ENCODE measurements around the gene DYNC1H1.
"Not testable (repeated sequence)": the region's sequence is repeated elsewhere in the genome, so short reads cannot be mapped to it uniquely, and the experiment has no call there.

DYNC1H1 gene

GRCh38 chr14:101963656-101964296, 597 bp upstream of the DYNC1H1 start:
- no peak for DNase-seq (ENCODE audit: low read depth)

DNA sequence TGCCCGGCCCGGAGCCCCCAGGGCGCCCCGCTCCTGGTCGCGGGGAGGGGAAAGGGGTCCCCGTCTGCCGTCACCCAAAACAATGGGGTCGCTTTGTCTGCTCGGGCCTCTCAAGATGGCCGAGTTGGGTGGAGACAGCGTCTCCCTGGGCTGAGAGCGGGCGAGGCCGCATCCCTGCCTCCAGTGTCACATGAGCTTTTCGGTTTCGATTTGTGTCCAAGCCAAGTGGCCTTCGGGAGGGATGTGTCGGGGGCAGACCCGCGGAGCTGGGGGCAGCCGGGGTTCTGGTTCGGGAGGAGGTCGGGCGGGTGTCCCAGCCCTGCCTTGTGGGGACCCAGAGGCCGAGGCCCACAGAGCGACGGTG, 790 bp downstream of the DYNC1H1 start:
- peak; percentile 33 for DNase-seq (ENCODE audit: low read depth)

DNA sequence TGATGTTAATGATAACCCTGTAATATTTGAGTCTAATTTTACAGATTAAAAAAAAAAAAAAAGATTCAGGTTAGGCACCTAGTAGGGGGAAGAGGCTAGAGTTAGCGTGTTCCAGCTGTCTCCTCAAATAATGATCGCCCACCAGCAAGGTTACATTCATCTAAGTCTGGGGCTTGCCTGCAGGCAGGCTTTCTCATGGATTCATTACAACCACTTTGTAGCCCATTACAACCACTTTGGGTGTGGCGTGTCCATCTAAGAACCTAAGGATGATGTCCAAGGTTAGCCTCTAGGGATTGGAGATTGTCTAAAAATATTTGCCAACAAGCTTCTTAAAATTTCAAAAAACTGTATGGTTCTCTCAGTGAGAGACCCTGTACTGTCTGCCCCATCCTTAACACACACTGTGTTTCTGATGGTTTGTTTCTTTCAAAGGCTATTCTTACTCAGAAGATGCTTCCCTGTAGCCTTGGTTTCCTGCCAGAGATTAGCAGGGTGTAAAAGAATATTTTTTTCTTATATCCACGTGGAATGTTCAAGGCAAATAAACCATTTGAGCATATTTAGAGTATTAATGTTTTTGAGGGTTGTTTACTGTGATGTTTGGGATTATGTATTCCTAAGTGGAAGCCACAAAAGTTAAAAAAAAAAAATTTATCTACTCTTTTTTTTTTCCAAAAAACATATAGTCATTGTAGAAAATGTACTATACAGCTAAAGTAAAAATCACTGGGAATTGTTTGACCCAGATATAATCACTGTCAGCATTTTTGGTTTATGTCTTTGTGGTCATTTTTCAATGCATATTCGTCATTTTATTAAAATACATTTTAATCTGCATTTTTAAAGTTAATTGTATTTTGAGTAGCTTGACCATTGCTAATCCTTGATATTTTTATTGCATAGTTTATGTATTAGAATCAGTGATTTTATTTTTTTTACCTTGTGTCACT, 1.7 kb downstream of the DYNC1H1 start:
- DNase-seq (ENCODE audit: low read depth): no peak

GRCh38 chr14:101966742-101967141, 2.4 kb downstream of the DYNC1H1 start:
- no peak for DNase-seq (ENCODE audit: low read depth)

DNA sequence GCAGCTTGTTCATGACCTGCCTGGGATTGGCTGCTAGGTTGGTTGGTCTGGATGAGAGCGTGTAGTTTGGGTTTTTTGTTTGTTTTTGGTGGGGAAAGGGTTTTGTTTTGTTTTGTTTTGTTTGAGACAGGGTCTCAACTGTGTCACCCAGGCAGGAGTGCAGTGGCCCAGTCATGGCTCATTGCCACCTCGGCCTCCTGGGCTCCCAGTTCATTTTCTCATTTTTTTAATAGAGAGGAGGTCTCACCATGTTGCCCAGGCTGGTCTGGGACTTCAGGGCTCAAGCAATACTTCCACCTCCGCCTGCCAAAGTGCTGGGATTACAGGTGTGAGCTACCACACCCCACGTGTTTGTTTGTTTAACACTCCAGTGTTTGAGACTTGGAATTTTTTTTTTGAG, 3.8 kb downstream of the DYNC1H1 start:
- DNase-seq (ENCODE audit: low read depth): no peak

DNA sequence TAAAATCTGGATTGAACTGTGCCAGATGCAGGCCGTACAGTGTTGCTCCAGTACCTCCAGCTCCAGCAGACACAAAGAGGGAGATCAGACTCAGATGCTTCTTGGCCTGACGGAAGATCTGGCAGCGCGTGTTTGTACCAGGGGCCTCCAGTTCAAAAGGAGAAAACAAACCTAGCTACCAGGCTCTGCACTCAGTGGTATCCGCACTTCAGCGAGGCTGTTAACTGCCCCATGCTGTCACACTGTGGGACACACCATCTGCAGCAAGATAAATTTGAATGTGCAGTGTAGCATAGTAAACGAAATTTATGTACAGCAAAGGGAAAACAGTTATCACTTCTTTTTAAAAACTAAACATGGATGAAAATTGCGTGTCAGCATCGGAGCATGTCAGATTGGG, 5.1 kb downstream of the DYNC1H1 start:
- DNase-seq (ENCODE audit: low read depth): no peak

- no peak for DNase-seq (ENCODE audit: low read depth)
Observed at GRCh38 chr14:101970830-101971400, 6.5 kb downstream of the DYNC1H1 start.

- not testable (repeated sequence) for DNase-seq (ENCODE audit: low read depth)
Observed at GRCh38 chr14:101971458-101971857, 7.1 kb downstream of the DYNC1H1 start.

GRCh38 chr14:101972126-101972866, 7.9 kb downstream of the DYNC1H1 start:
- no peak for DNase-seq (ENCODE audit: low read depth)

DNA sequence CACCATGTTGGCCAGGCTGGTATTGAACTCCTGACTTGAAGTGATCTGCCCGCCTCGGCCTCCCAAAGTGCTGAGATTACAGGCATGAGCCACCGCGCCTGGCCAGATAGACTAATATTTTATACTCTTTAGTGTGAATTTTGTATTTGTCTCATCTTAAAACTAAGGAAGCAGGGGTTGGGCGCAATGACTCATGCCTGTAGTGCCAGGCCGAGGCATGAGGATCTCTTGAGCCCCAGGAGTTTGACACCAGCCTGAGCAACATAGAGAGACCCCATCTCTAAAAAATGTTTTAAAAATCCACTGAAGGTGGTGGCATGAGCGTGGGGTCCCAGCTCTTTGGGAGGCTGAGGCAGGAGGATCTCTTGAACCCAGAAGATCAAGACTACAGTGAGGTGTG, 9.0 kb downstream of the DYNC1H1 start:
- no peak for DNase-seq (ENCODE audit: low read depth)

GRCh38 chr14:101975231-101975630, 10.9 kb downstream of the DYNC1H1 start:
- DNase-seq (ENCODE audit: low read depth): no peak

DNA sequence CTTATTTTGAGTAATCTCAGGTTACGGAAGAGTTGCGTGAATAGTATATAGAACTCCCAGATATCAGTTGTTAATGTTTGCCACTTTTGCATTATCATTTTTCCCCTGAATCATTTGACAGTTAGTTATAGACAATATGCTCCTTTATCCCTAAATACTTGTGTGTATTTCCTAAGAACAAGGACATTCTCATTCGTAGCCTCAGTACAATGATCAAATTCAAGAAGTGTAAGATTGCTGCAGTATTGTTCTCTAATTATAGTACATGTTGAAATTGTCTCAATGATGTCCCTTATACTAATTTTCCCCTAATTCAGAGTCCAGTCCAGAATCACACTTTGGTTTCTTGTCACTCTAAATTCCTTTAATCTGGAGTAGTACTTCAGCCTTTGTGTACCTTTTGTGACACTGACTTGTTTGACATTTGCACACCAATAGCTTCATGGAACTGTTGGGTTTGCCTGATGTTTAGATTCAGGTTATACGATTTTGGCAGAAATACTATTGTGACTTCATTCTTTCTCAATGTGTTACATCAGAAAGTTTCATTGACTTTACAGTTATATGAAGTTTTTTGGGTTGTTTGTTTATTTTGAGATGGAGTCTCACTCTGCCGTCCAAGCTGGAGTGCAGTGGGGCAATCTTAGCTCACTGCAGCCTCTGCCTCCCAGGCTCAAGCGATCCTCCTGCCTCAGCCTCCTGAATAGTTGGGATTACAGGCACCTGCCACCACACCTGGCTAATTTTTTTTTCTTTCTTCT, 13.1 kb downstream of the DYNC1H1 start:
- no peak for DNase-seq (ENCODE audit: low read depth)

GRCh38 chr14:101979666-101980065, 15.3 kb downstream of the DYNC1H1 start:
- DNase-seq (ENCODE audit: low read depth): no peak

GRCh38 chr14:101980251-101980650, 15.9 kb downstream of the DYNC1H1 start:
- no peak for DNase-seq (ENCODE audit: low read depth)

- DNase-seq (ENCODE audit: low read depth): no peak
Observed at GRCh38 chr14:101980700-101981099, 16.3 kb downstream of the DYNC1H1 start.

- no peak for DNase-seq (ENCODE audit: low read depth)
Observed at GRCh38 chr14:101982621-101983020, 18.2 kb downstream of the DYNC1H1 start.

- not testable (repeated sequence) for DNase-seq (ENCODE audit: low read depth)
Observed at GRCh38 chr14:101984831-101985230, 20.5 kb downstream of the DYNC1H1 start.

- DNase-seq (ENCODE audit: low read depth): no peak
Observed at GRCh38 chr14:101985957-101986356, 21.6 kb downstream of the DYNC1H1 start.

DNA sequence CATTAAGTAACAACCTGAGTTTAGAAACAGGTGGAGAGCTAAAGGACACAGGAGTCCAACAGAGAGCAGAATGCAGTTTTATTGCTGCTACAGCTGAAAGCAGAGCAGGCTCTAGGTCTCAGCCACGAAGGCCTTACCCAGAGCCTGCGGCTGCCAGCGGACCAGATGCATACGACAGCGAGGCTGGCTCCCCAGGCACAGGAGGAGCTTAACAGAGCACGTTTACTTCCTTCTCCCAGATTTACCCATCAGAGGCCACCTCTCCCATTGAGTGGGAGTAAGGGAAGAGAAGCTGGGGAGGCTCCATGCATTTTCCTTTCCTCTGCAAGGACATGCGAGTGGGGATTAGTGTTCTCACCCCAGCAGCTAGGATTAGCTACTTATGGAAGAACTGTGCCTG, 22.6 kb downstream of the DYNC1H1 start:
- DNase-seq (ENCODE audit: low read depth): no peak

- no peak for DNase-seq (ENCODE audit: low read depth)
Observed at GRCh38 chr14:101988377-101988776, 24.0 kb downstream of the DYNC1H1 start.

DNA sequence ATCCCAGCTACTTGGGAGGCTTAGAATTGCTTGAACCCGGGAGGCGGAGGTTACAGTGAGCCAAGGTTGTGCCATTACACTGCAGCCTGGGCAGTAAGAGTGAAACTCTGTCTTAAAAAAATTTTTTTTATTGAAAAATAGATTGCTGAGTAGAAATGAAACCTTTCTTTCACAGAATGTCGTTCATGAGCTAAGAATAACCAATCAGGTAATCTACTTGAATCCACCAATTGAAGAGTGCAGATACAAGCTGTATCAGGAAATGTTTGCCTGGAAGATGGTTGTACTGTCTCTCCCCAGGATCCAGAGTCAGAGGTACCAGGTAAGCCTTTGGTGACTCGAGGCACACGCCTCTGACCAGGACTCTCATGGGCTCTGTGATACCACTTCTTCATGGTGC, 27.0 kb downstream of the DYNC1H1 start:
- DNase-seq (ENCODE audit: low read depth): no peak

DNA sequence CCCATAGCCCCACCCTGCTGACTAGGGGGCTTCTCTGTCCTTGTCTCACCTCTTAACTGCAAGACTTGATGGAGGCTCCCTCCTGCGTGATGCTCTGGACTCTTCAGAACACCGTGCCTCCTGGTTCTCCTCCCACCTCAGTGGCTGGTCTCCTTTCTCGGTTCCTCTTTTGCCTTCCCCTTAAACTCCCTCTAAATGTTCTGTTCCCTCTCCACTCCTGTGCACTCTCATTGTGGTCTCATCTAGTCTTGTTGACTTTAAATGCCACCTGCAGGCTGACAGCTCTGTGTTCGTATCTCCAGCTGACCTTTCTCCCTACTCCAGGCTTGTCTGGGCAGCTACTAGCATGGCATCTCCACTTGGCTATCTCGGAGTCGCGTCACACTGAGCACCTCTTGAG, 28.3 kb downstream of the DYNC1H1 start:
- no peak for DNase-seq (ENCODE audit: low read depth)
